ENCODE measurements around the gene SNX9.

SNX9 gene

GRCh38 chr6:157984686-157985225, 161.7 kb downstream of the SNX9 start:
- POLR2A ChIA-PET (ENCODE audit: low non-redundant PET) = interaction anchor here (0.6 kb wide), 1 partner anchor 37 kb away, joined by 3 read pairs; no protein-coding TSS in a partner anchor
- TF ChIP-seq CTCF (conservative IDR thresholded peaks at IDR 0.05; ENCODE audit: low read depth) = no peak
- CTCF ChIA-PET = interaction anchor here (0.6 kb wide), 1 partner anchor 9 kb away, joined by 5 read pairs; no protein-coding TSS in a partner anchor
- no peak overlapping the region for H3K27ac ChIP-seq
- DNase-seq (ENCODE audit: low spot score) = no peak

GRCh38 chr6:157985378-157986155, 162.5 kb downstream of the SNX9 start:
- CTCF ChIA-PET = no interaction called here
- H3K27ac ChIP-seq = peak overlapping the region; percentile 23
- DNase-seq (ENCODE audit: low spot score) = no peak
- POLR2A ChIA-PET (ENCODE audit: low non-redundant PET) = interaction anchor here (0.6 kb wide), 1 partner anchor 38 kb away, joined by 3 read pairs; no protein-coding TSS in a partner anchor
- TF ChIP-seq CTCF (conservative IDR thresholded peaks at IDR 0.05; ENCODE audit: low read depth) = no peak

GRCh38 chr6:157987788-157988699, 165.0 kb downstream of the SNX9 start:
- TF ChIP-seq CTCF (conservative IDR thresholded peaks at IDR 0.05; ENCODE audit: low read depth) = no peak
- POLR2A ChIA-PET (ENCODE audit: low non-redundant PET) = no interaction called here
- CTCF ChIA-PET = interaction anchor here (0.6 kb wide), 1 partner anchor 25 kb away, joined by 3 read pairs; no protein-coding TSS in a partner anchor
- H3K27ac ChIP-seq = peak overlapping the region; percentile 27; the same call in 1 of the 2 replicates
- DNase-seq (ENCODE audit: low spot score) = no peak

- no peak for TF ChIP-seq CTCF (conservative IDR thresholded peaks at IDR 0.05; ENCODE audit: low read depth)
- peak overlapping the region; percentile 27; the same call in 1 of the 2 replicates for H3K27ac ChIP-seq
- ChIA-PET POLR2A (ENCODE audit: low non-redundant PET) (no interaction called here), CTCF (interaction anchor here (0.6 kb wide), 1 partner anchor 26 kb away, joined by 3 read pairs; no protein-coding TSS in a partner anchor)
- DNase-seq (ENCODE audit: low spot score) = no peak
Observed at GRCh38 chr6:157988700-157989063, 165.6 kb downstream of the SNX9 start.

- DNase-seq (ENCODE audit: low spot score) = peak; percentile 29
- H3K27ac ChIP-seq = peak overlapping the region; percentile 63
- ChIA-PET CTCF (interaction anchor here (0.6 kb wide), 3 partner anchors 28 to 41 kb away, joined by 3 read pairs; no protein-coding TSS in a partner anchor), POLR2A (ENCODE audit: low non-redundant PET) (no interaction called here)
- no peak for TF ChIP-seq CTCF (conservative IDR thresholded peaks at IDR 0.05; ENCODE audit: low read depth)
Observed at GRCh38 chr6:157989541-157990289, 166.7 kb downstream of the SNX9 start.

Measured in RWPE1 (cell line).